Liver (tissue), 9 donors: ENCODE data around the gene GOSR2. TPM values are rescaled to one million over a fixed set of nuclear protein-coding genes. Genes with fewer than 3 reads are reported as not detected.

Experiments
- DNase-seq: peaks from one replicate; pipeline ENCODE4 v3.0.0-alpha.2; 2017; ENCODE audit warnings: low spot score
- H3K27ac ChIP-seq, 2 donors: one replicate each; pipeline ENCODE4 v1.7.0; 2013; ENCODE audit warnings: inconsistent platforms in 2 of 2, low read length in 2 of 2, control low read depth in 1 of 2, low read depth in 1 of 2, mild to moderate bottlenecking in 1 of 2
- H3K27me3 ChIP-seq, 4 donors: one replicate each; pipeline versions ENCODE4 v1.6.1 to v1.7.0; 2013; ENCODE audit warnings: low read length in 3 of 4, inconsistent platforms in 1 of 4, mild to moderate bottlenecking in 1 of 4, moderate library complexity in 1 of 4; ENCODE audit not compliant: control insufficient read depth in 4 of 4, insufficient read depth in 4 of 4
- H3K36me3 ChIP-seq, 4 donors: one replicate each; pipeline versions ENCODE4 v1.6.1 to v1.7.0; 2013; ENCODE audit warnings: low read length in 3 of 4, mild to moderate bottlenecking in 3 of 4, low read depth in 1 of 4, moderate library complexity in 1 of 4; ENCODE audit not compliant: control insufficient read depth in 4 of 4, insufficient read depth in 3 of 4
- H3K4me1 ChIP-seq, 4 donors: one replicate each; pipeline versions ENCODE4 v1.6.1 to v1.7.0; 2013; ENCODE audit warnings: low read length in 3 of 4, mild to moderate bottlenecking in 3 of 4, moderate library complexity in 1 of 4; ENCODE audit not compliant: control insufficient read depth in 4 of 4, insufficient read depth in 4 of 4
- H3K4me3 ChIP-seq, 3 donors: one replicate each; pipeline versions ENCODE4 v1.6.1 to v1.7.0; 2013; ENCODE audit warnings: low read length in 3 of 3, control low read depth in 1 of 3, low read depth in 1 of 3, mild to moderate bottlenecking in 1 of 3
- H3K9ac ChIP-seq, 2 donors: one replicate each; pipeline ENCODE4 v1.7.0; 2013; ENCODE audit warnings: low read length in 2 of 2, mild to moderate bottlenecking in 2 of 2, moderate library complexity in 2 of 2, control low read depth in 1 of 2, low read depth in 1 of 2
- H3K9me3 ChIP-seq, 4 donors: one replicate each; pipeline versions ENCODE4 v1.6.1 to v1.7.0; 2013; ENCODE audit warnings: low read length in 3 of 4; ENCODE audit not compliant: control insufficient read depth in 4 of 4
- ATF3 ChIP-seq: IDR thresholded peaks from 2 replicates; pipeline ENCODE4 v1.6.1; 2016; ENCODE audit warnings: antibody characterized with exemption
- CTCF ChIP-seq: fragments of 150-350 bp; IDR thresholded peaks from 2 replicates; pipeline ENCODE4 v1.5.1; 2017; ENCODE audit warnings: improper control_type of control experiment, low read depth, low read length; ENCODE audit not compliant: missing input control
- EGR1 ChIP-seq, 2 donors: IDR thresholded peaks; 2 replicates each; pipeline ENCODE4 v1.6.1; 2016 to 2018; ENCODE audit warnings: antibody characterized with exemption in 2 of 2, low read depth in 2 of 2
- FOXA1 ChIP-seq: IDR thresholded peaks from 2 replicates; pipeline ENCODE4 v1.6.1; 2016; ENCODE audit warnings: antibody characterized with exemption
- FOXA2 ChIP-seq: IDR thresholded peaks from 2 replicates; pipeline ENCODE4 v1.6.1; 2016; ENCODE audit warnings: antibody characterized with exemption
- GABPA ChIP-seq, 2 donors: IDR thresholded peaks in 1 of 2; conservative IDR thresholded peaks in 1 of 2; 2 replicates each; pipeline ENCODE4 v1.6.1; 2016; ENCODE audit warnings: antibody characterized with exemption in 2 of 2, mild to moderate bottlenecking in 1 of 2, moderate library complexity in 1 of 2
- HNF4A ChIP-seq, 2 donors: conservative IDR thresholded peaks; 2 replicates each; pipeline ENCODE4 v1.6.1; 2016; ENCODE audit warnings: antibody characterized with exemption in 2 of 2, mild to moderate bottlenecking in 2 of 2
- HNF4G ChIP-seq: IDR thresholded peaks from 2 replicates; pipeline ENCODE4 v1.6.1; 2016; ENCODE audit warnings: antibody characterized with exemption
- JUND ChIP-seq, 2 donors: IDR thresholded peaks; 2 replicates each; pipeline ENCODE4 v1.6.1; 2016; ENCODE audit warnings: antibody characterized with exemption in 2 of 2
- MAX ChIP-seq: IDR thresholded peaks from 2 replicates; pipeline ENCODE4 v1.6.1; 2016; ENCODE audit warnings: antibody characterized with exemption
- NR2F2 ChIP-seq: IDR thresholded peaks from 2 replicates; pipeline ENCODE4 v1.6.1; 2016; ENCODE audit warnings: antibody characterized with exemption
- RAD21 ChIP-seq, 2 donors: IDR thresholded peaks; 2 replicates each; pipeline ENCODE4 v1.6.1; 2016; ENCODE audit warnings: antibody characterized with exemption in 2 of 2, mild to moderate bottlenecking in 2 of 2
- RXRA ChIP-seq, 2 donors: IDR thresholded peaks; 2 replicates each; pipeline ENCODE4 v1.6.1; 2017 to 2018; ENCODE audit warnings: antibody characterized with exemption in 2 of 2, mild to moderate bottlenecking in 1 of 2
- SP1 ChIP-seq: IDR thresholded peaks from 2 replicates; pipeline ENCODE4 v1.6.1; 2018; ENCODE audit warnings: antibody characterized with exemption, mild to moderate bottlenecking
- TAF1 ChIP-seq: conservative IDR thresholded peaks from 2 replicates; pipeline ENCODE4 v1.6.1; 2016; ENCODE audit warnings: antibody characterized with exemption, mild to moderate bottlenecking
- YY1 ChIP-seq: IDR thresholded peaks from 2 replicates; pipeline ENCODE4 v1.6.1; 2016; ENCODE audit warnings: antibody characterized with exemption, mild to moderate bottlenecking
- WGBS: extraction: QIAGEN DNeasy Blood & Tissue Kit; methylation state at CpG from one replicate; pipeline ENCODE4 v1.1.7; 2013; 5-methylcytosine and 5-hydroxymethylcytosine counted together
- polyA plus RNA-seq, 2 donors: library from polyadenylated mRNA; stranded (reverse) in 1 of 2; unstranded in 1 of 2; fragments of 200-250 nt in 1 of 2; fragments of >200 nt in 1 of 2; fragmentation: Nextera tagmentation in 1 of 2; extraction: Ambion mirVana in 1 of 2; gene quantifications; one replicate each; pipeline versions ENCODE4 v1.2.1 to v1.2.3, GENCODE V29; 2013 to 2015
- total RNA-seq, 2 donors: library from RNA; depleted of rRNA; stranded (reverse); fragments of >200 nt; gene quantifications; one replicate each; pipeline ENCODE4 v1.2.3, GENCODE V29; 2014
- TF ChIP-seq, protein P1 (sequence below): IDR thresholded peaks from 2 replicates; pipeline ENCODE4 v1.6.1; 2016; ENCODE audit warnings: antibody characterized with exemption, mild to moderate bottlenecking
- TF ChIP-seq, protein P2 (sequence below): IDR thresholded peaks from 2 replicates; pipeline ENCODE4 v1.6.1; 2016; ENCODE audit warnings: antibody characterized with exemption
- donor health status: healthy.
- donor health status: healthy.
- donor health status: healthy.
- donor health status: healthy.
- donor health status: healthy.

Gene GOSR2
- total and polyA plus RNA-seq, 4 donors: 19.9 to 43.8 (median 21.0) TPM

GRCh38 chr17:46950342-46950996 lies 27.5 kb downstream of the GOSR2 start:
- TF ChIP-seq RAD21 (IDR thresholded peaks at IDR 0.05) (no peak), TAF1 (no peak), RXRA (IDR thresholded peaks at IDR 0.05) (no peak), YY1 (no peak)
- TF ChIP-seq, protein P1, sequence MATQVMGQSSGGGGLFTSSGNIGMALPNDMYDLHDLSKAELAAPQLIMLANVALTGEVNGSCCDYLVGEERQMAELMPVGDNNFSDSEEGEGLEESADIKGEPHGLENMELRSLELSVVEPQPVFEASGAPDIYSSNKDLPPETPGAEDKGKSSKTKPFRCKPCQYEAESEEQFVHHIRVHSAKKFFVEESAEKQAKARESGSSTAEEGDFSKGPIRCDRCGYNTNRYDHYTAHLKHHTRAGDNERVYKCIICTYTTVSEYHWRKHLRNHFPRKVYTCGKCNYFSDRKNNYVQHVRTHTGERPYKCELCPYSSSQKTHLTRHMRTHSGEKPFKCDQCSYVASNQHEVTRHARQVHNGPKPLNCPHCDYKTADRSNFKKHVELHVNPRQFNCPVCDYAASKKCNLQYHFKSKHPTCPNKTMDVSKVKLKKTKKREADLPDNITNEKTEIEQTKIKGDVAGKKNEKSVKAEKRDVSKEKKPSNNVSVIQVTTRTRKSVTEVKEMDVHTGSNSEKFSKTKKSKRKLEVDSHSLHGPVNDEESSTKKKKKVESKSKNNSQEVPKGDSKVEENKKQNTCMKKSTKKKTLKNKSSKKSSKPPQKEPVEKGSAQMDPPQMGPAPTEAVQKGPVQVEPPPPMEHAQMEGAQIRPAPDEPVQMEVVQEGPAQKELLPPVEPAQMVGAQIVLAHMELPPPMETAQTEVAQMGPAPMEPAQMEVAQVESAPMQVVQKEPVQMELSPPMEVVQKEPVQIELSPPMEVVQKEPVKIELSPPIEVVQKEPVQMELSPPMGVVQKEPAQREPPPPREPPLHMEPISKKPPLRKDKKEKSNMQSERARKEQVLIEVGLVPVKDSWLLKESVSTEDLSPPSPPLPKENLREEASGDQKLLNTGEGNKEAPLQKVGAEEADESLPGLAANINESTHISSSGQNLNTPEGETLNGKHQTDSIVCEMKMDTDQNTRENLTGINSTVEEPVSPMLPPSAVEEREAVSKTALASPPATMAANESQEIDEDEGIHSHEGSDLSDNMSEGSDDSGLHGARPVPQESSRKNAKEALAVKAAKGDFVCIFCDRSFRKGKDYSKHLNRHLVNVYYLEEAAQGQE: no peak
- no peak overlapping the region for H3K27ac ChIP-seq
- no peak overlapping the region for H3K4me3 ChIP-seq
- no peak for DNase-seq
- H3K36me3 ChIP-seq: peaks cover 0 to 4% (median 0%) of the 10 kb centered on the region in 4 donors
- no peaks in the 10 kb centered on the region for H3K27me3 ChIP-seq
- H3K4me1 ChIP-seq: no peaks in the 10 kb centered on the region
- no peaks in the 10 kb centered on the region for H3K9me3 ChIP-seq
- no peak overlapping the region for H3K9ac ChIP-seq
- 77% methylated on average over 7 of the region's 7 CpGs for WGBS

DNA sequence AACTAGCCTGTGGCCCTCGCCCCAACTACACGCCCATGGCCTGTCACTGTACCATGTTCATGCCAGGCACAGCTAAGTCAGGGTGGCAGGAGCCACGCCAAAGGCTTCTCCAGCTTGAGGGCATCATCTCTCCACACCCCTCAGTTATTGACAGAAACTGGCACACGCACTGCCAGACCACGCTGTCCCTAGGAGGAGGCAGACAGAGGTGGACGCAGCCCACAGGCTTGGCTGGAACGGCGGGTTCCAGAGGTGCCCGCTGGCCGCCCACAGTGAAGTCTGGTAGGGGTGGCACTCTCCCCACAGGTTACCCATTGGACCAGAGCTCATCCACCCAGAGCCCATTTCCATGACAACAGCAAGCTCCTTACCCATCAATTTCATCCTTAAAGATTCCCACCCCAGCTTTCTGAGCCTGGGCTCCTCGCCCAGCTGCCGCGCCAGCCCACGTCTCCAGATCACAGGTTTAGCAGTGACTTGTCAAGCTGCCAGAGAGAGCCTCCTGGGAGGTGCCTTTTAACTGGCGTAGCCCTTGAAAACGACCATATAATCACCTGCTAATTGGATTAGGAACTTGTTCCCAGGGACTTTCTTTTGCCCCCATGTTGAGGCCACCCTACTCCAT lies 28.1 kb downstream of the GOSR2 start:
- WGBS: 70% methylated on average over 16 of the region's 16 CpGs
- no peak overlapping the region for H3K9ac ChIP-seq
- no peaks in the 10 kb centered on the region for H3K27me3 ChIP-seq
- DNase-seq: no peak
- TF ChIP-seq FOXA2 (no peak), CTCF (no peak), ATF3 (no peak), RAD21 (IDR thresholded peaks at IDR 0.05) (no peak), RXRA (IDR thresholded peaks at IDR 0.05) (no peak), SP1 (no peak), GABPA (IDR thresholded peaks at IDR 0.05 in 1 of 2, conservative IDR thresholded peaks at IDR 0.05 in 1 of 2) (no peak), HNF4A (conservative IDR thresholded peaks at IDR 0.05) (no peak), TAF1 (no peak), HNF4G (no peak), MAX (no peak), YY1 (no peak), NR2F2 (no peak), JUND (IDR thresholded peaks at IDR 0.05) (no peak), FOXA1 (no peak), EGR1 (IDR thresholded peaks at IDR 0.05; ENCODE audit: low read depth in 2 of 2) (no peak)
- TF ChIP-seq, protein P2, sequence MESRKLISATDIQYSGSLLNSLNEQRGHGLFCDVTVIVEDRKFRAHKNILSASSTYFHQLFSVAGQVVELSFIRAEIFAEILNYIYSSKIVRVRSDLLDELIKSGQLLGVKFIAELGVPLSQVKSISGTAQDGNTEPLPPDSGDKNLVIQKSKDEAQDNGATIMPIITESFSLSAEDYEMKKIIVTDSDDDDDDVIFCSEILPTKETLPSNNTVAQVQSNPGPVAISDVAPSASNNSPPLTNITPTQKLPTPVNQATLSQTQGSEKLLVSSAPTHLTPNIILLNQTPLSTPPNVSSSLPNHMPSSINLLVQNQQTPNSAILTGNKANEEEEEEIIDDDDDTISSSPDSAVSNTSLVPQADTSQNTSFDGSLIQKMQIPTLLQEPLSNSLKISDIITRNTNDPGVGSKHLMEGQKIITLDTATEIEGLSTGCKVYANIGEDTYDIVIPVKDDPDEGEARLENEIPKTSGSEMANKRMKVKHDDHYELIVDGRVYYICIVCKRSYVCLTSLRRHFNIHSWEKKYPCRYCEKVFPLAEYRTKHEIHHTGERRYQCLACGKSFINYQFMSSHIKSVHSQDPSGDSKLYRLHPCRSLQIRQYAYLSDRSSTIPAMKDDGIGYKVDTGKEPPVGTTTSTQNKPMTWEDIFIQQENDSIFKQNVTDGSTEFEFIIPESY: no peak
- TF ChIP-seq, protein P1: no peak
- H3K27ac ChIP-seq: no peak overlapping the region
- H3K4me1 ChIP-seq: no peaks in the 10 kb centered on the region
- peaks cover 0 to 4% (median 0%) of the 10 kb centered on the region in 4 donors for H3K36me3 ChIP-seq
- no peak overlapping the region for H3K4me3 ChIP-seq
- H3K9me3 ChIP-seq: no peaks in the 10 kb centered on the region
